C4-2B (cell line): ENCODE results near the gene FBXO42.

ENCODE experiments used
- ZFX ChIP-seq: fragments of 450-650 bp; IDR thresholded peaks from 2 replicates; pipeline ENCODE4 v1.6.1; 2017
- TF ChIP-seq, protein P1 (sequence below): fragments of 450-650 bp; conservative IDR thresholded peaks from 2 replicates; pipeline ENCODE4 v1.5.1; 2017; ENCODE audit warnings: mild to moderate bottlenecking

DNA sequence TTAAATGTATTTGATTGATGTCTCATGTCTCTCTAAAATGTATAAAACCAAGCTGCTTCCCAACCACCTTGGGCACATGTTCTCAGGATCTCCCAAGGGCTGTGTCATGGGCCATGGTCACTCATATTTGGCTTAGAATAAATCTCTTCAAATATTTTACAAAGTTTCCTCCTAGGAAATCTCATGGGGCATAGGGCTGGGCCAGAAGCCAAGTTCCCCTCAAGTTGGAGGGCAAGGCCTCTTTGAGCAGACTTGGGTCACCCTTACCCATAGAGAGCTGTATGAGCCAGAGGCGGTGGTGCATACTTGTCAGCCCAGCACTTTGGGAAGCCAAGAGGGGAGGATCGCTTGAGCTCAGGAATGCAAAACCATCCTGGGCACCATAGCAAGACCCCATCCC is 2.3 kb upstream of the FBXO42 start:
- TF ChIP-seq, protein P1, sequence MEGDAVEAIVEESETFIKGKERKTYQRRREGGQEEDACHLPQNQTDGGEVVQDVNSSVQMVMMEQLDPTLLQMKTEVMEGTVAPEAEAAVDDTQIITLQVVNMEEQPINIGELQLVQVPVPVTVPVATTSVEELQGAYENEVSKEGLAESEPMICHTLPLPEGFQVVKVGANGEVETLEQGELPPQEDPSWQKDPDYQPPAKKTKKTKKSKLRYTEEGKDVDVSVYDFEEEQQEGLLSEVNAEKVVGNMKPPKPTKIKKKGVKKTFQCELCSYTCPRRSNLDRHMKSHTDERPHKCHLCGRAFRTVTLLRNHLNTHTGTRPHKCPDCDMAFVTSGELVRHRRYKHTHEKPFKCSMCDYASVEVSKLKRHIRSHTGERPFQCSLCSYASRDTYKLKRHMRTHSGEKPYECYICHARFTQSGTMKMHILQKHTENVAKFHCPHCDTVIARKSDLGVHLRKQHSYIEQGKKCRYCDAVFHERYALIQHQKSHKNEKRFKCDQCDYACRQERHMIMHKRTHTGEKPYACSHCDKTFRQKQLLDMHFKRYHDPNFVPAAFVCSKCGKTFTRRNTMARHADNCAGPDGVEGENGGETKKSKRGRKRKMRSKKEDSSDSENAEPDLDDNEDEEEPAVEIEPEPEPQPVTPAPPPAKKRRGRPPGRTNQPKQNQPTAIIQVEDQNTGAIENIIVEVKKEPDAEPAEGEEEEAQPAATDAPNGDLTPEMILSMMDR: no peak
- no peak for TF ChIP-seq ZFX
